GM23248 (cell line): Measurements from ENCODE around the gene PDYN. TPM values are rescaled to one million over a fixed set of nuclear protein-coding genes. Genes with fewer than 3 reads are reported as not detected.

Source experiments
- DNase-seq: peaks from one replicate; pipeline ENCODE4 v3.0.0-alpha.2; 2015
- H2AFZ ChIP-seq: fragments of 200-600 bp; sonication (generic); 2 replicates; pipeline ENCODE4 v1.6.1; 2016; ENCODE audit warnings: antibody characterized with exemption
- H3F3A ChIP-seq: fragments of 200-600 bp; sonication (generic); 2 replicates; pipeline ENCODE4 v1.6.1; 2016; ENCODE audit warnings: mild to moderate bottlenecking, antibody characterized with exemption, mixed run types; ENCODE audit not compliant: insufficient read depth
- H3K27ac ChIP-seq: fragments of 200-600 bp; sonication (generic); 2 replicates; pipeline ENCODE4 v1.5.1; 2016; ENCODE audit warnings: mild to moderate bottlenecking
- H3K27me3 ChIP-seq: fragments of 200-600 bp; sonication (generic); replicated peaks from 2 replicates; pipeline ENCODE4 v1.6.1; 2016; ENCODE audit warnings: mild to moderate bottlenecking; ENCODE audit not compliant: insufficient read depth
- H3K36me3 ChIP-seq: fragments of 200-600 bp; sonication (generic); 2 replicates; pipeline ENCODE4 v1.6.1; 2016; ENCODE audit warnings: low read depth, mild to moderate bottlenecking
- H3K4me1 ChIP-seq: fragments of 200-600 bp; sonication (generic); 2 replicates; pipeline ENCODE4 v1.6.1; 2016; ENCODE audit warnings: mild to moderate bottlenecking; ENCODE audit not compliant: insufficient read depth
- H3K4me2 ChIP-seq: fragments of 200-600 bp; sonication (generic); one replicate; pipeline ENCODE4 v1.6.1; 2016; ENCODE audit warnings: mild to moderate bottlenecking; ENCODE audit not compliant: unreplicated experiment
- H3K4me3 ChIP-seq: fragments of 200-600 bp; sonication (generic); 2 replicates; pipeline ENCODE4 v1.5.1; 2016; ENCODE audit warnings: mild to moderate bottlenecking
- H3K79me2 ChIP-seq: fragments of 200-600 bp; sonication (generic); 2 replicates; pipeline ENCODE4 v1.6.1; 2016; ENCODE audit warnings: mild to moderate bottlenecking; ENCODE audit not compliant: insufficient read depth
- H3K9ac ChIP-seq: fragments of 200-600 bp; sonication (generic); 2 replicates; pipeline ENCODE4 v1.6.1; 2016; ENCODE audit warnings: mild to moderate bottlenecking
- H3K9me2 ChIP-seq: fragments of 200-600 bp; sonication (generic); 2 replicates; pipeline ENCODE4 v1.6.1; 2016; ENCODE audit warnings: mixed run types, mild to moderate bottlenecking, moderate library complexity; ENCODE audit not compliant: insufficient read depth
- H3K9me3 ChIP-seq: fragments of 200-600 bp; sonication (generic); one replicate; pipeline ENCODE4 v1.6.1; 2017; ENCODE audit warnings: low read depth
- H4K20me1 ChIP-seq: fragments of 200-600 bp; sonication (generic); 2 replicates; pipeline ENCODE4 v1.6.0; 2016; ENCODE audit not compliant: insufficient read depth
- EZH2 ChIP-seq: fragments of 200-600 bp; sonication (generic); IDR thresholded peaks from 2 replicates; pipeline ENCODE4 v1.6.1; 2018; ENCODE audit warnings: antibody characterized with exemption, mild to moderate bottlenecking; ENCODE audit not compliant: insufficient read depth, poor library complexity, severe bottlenecking
- EZH2phosphoT487 ChIP-seq: fragments of 200-600 bp; sonication (generic); IDR thresholded peaks from 2 replicates; pipeline ENCODE4 v1.6.1; 2018; ENCODE audit warnings: antibody characterized with exemption, moderate library complexity, mild to moderate bottlenecking, low read depth; ENCODE audit not compliant: insufficient read depth
- WGBS, 2 experiments: methylation state at CpG; one replicate each; pipeline ENCODE4 v1.1.6; 2015 to 2017; ENCODE audit warnings: low lambda C conversion rate in 2 of 2, low coverage in 1 of 2; ENCODE audit errors: missing lambda C conversion rate in 2 of 2; 5-methylcytosine and 5-hydroxymethylcytosine counted together
- in situ Hi-C: fragments of 300-500 bp; cut with MboI; formaldehyde crosslinking; loops from 2 replicates; pipeline ENCODE4 v1.15.0; 2020
- polyA plus RNA-seq: library from polyadenylated mRNA; unstranded; fragments of >200 nt; fragmentation: Nextera tagmentation; extraction: Ambion mirVana; gene quantifications from 2 replicates; pipeline ENCODE4 v1.2.1, GENCODE V29; 2016
- total RNA-seq: library from RNA; depleted of rRNA; stranded (reverse); fragments of >200 nt; shearing (Covaris generic); gene quantifications from 2 replicates; pipeline ENCODE4 v1.2.3, GENCODE V29; 2014

Gene PDYN
- total and polyA plus RNA-seq, 2 experiments from 2014 or later = not detected

GRCh38 chr20:1998193-1998520 lies 4.3 kb upstream of the PDYN start:
- WGBS, 2 experiments = 69 to 71% methylated on average over 4 of the region's 4 CpGs
- Histone ChIP-seq H3K9me3 (no peaks in the 10 kb centered on the region), H2AFZ (no peak overlapping the region), H3K79me2 (no peaks in the 10 kb centered on the region), H3F3A (no peaks in the 10 kb centered on the region), H3K4me2 (no peak overlapping the region), H3K27me3 (peaks cover 92% of the 10 kb centered on the region), H3K36me3 (no peaks in the 10 kb centered on the region), H4K20me1 (no peaks in the 10 kb centered on the region), H3K9ac (no peak overlapping the region), H3K27ac (no peak overlapping the region), H3K4me1 (no peaks in the 10 kb centered on the region), H3K9me2 (no peaks in the 10 kb centered on the region), H3K4me3 (no peak overlapping the region)
- TF ChIP-seq EZH2 (no peak), EZH2phosphoT487 (no peak)
- DNase-seq = no peak
- in situ Hi-C loops = no loop called here

- Histone ChIP-seq H3K9ac (no peak overlapping the region), H3K4me2 (no peak overlapping the region), H2AFZ (no peak overlapping the region), H3K79me2 (no peaks in the 10 kb centered on the region), H3K27me3 (peaks cover 91% of the 10 kb centered on the region), H3K4me1 (no peaks in the 10 kb centered on the region), H3K9me3 (no peaks in the 10 kb centered on the region), H3F3A (no peaks in the 10 kb centered on the region), H3K36me3 (no peaks in the 10 kb centered on the region), H3K27ac (no peak overlapping the region), H3K4me3 (no peak overlapping the region), H3K9me2 (no peaks in the 10 kb centered on the region), H4K20me1 (no peaks in the 10 kb centered on the region)
- WGBS, 2 experiments = 59 to 61% methylated on average over 15 of the region's 15 CpGs
- in situ Hi-C loops = no loop called here
- DNase-seq = no peak
- TF ChIP-seq EZH2 = no peak
- no peak for TF ChIP-seq EZH2phosphoT487
These were observed 3.8 kb upstream of the PDYN start for GRCh38 chr20:1997483-1998192.

GRCh38 chr20:1995531-1996310 lies 1.9 kb upstream of the PDYN start:
- Histone ChIP-seq H3K9me3 (no peaks in the 10 kb centered on the region), H3K27me3 (peaks cover 95% of the 10 kb centered on the region), H2AFZ (no peak overlapping the region), H3K4me1 (no peaks in the 10 kb centered on the region), H3K4me2 (no peak overlapping the region), H3K36me3 (no peaks in the 10 kb centered on the region), H4K20me1 (no peaks in the 10 kb centered on the region), H3F3A (no peaks in the 10 kb centered on the region), H3K9me2 (no peaks in the 10 kb centered on the region), H3K9ac (no peak overlapping the region), H3K27ac (no peak overlapping the region), H3K79me2 (no peaks in the 10 kb centered on the region), H3K4me3 (no peak overlapping the region)
- in situ Hi-C loops = no loop called here
- DNase-seq = no peak
- no peak for TF ChIP-seq EZH2phosphoT487
- 54 to 57% methylated on average over 10 of the region's 10 CpGs for WGBS, 2 experiments

DNA sequence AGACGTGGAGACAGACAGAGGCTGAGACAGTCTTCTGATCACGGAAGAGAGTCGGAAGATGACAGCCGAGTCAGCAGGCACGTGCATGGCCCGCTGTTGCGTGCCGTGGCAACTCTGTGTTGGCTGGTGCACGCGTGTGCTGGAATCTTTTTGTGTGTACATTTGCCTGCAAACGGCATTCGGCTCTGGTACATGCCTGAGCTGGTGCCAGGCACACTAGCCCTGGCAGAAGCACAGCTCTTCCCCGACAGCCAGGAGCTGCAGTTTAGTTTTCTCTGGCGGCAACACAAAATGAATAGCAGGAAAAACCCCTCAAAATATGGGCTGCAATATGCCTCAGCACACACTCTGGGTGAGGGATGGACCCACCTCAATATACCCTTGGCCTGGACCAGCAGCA lies 769 bp upstream of the PDYN start:
- WGBS, 2 experiments = 26 to 31% methylated on average over 14 of the region's 14 CpGs
- Histone ChIP-seq H3K79me2 (no peaks in the 10 kb centered on the region), H3K4me3 (no peak overlapping the region), H3K27me3 (peaks cover 95% of the 10 kb centered on the region), H4K20me1 (no peaks in the 10 kb centered on the region), H3K4me2 (no peak overlapping the region), H2AFZ (no peak overlapping the region), H3F3A (no peaks in the 10 kb centered on the region), H3K4me1 (no peaks in the 10 kb centered on the region), H3K9me3 (no peaks in the 10 kb centered on the region), H3K9me2 (no peaks in the 10 kb centered on the region), H3K9ac (no peak overlapping the region), H3K36me3 (no peaks in the 10 kb centered on the region), H3K27ac (no peak overlapping the region)
- in situ Hi-C loops = no loop called here
- peak; percentile 17 for DNase-seq
- no peak for TF ChIP-seq EZH2
- no peak for TF ChIP-seq EZH2phosphoT487
